GM21786 (cell line): ENCODE data around the gene SPAG6.

ENCODE experiments used
- ATAC-seq: cut with Tn5 transposase; IDR thresholded peaks from one replicate; pipeline ENCODE4 v1.9.1; 2021; ENCODE audit not compliant: unreplicated experiment

The SPAG6 gene

GRCh38 chr10:22429981-22430421 is 84.7 kb downstream of the SPAG6 start:
- no peak for ATAC-seq

- no peak for ATAC-seq
Observed at GRCh38 chr10:22433875-22434274, 88.6 kb downstream of the SPAG6 start.

GRCh38 chr10:22434521-22434920 is 89.2 kb downstream of the SPAG6 start:
- ATAC-seq = no peak

- ATAC-seq = no peak
Observed at GRCh38 chr10:22435650-22436049, 90.4 kb downstream of the SPAG6 start.

- ATAC-seq = peak; percentile 32
Observed at GRCh38 chr10:22436526-22436892, 91.2 kb downstream of the SPAG6 start.

GRCh38 chr10:22436893-22437619 is 91.8 kb downstream of the SPAG6 start:
- peak; percentile 73 for ATAC-seq

GRCh38 chr10:22437620-22438588 is 92.6 kb downstream of the SPAG6 start:
- peak; percentile 27 for ATAC-seq

GRCh38 chr10:22438711-22439110 is 93.4 kb downstream of the SPAG6 start:
- no peak for ATAC-seq

- ATAC-seq = no peak
Observed at GRCh38 chr10:22442063-22442462, 96.8 kb downstream of the SPAG6 start.

GRCh38 chr10:22442468-22442867 is 97.2 kb downstream of the SPAG6 start:
- ATAC-seq = no peak

- ATAC-seq = no peak
Observed at GRCh38 chr10:22443175-22443901, 98.0 kb downstream of the SPAG6 start.

- ATAC-seq = no peak
Observed at GRCh38 chr10:22444219-22444788, 99.0 kb downstream of the SPAG6 start.

GRCh38 chr10:22445495-22445894 is 100.2 kb downstream of the SPAG6 start:
- no peak for ATAC-seq

GRCh38 chr10:22447068-22447467 is 101.8 kb downstream of the SPAG6 start:
- ATAC-seq = no peak

- no peak for ATAC-seq
Observed at GRCh38 chr10:22451346-22451745, 106.0 kb downstream of the SPAG6 start.

- ATAC-seq = no peak
Observed at GRCh38 chr10:22453320-22453719, 108.0 kb downstream of the SPAG6 start.

GRCh38 chr10:22453948-22454591 is 108.8 kb downstream of the SPAG6 start:
- ATAC-seq = no peak

- ATAC-seq = no peak
Observed at GRCh38 chr10:22454634-22455033, 109.3 kb downstream of the SPAG6 start.

- no peak for ATAC-seq
Observed at GRCh38 chr10:22455068-22455857, 110.0 kb downstream of the SPAG6 start.

GRCh38 chr10:22456486-22456885 is 111.2 kb downstream of the SPAG6 start:
- no peak for ATAC-seq
